Psoas muscle (tissue), 8 donors: ENCODE results near the gene SAP25. TPM values are rescaled to one million over a fixed set of nuclear protein-coding genes. Genes with fewer than 3 reads are reported as not detected.

Experiments used
- ATAC-seq, 4 donors: fragments of 200-7000 bp; cut with Tn5 transposase; one replicate each; pipeline ENCODE4 v1.9.1; 2020; ENCODE audit warnings: moderate library complexity in 3 of 4, mild to moderate bottlenecking in 2 of 4
- DNase-seq, 2 donors: peaks; one replicate each; pipeline ENCODE4 v3.0.0-alpha.2; 2020
- H3K27ac ChIP-seq: fragments of 200-600 bp; one replicate; pipeline ENCODE4 v1.8.0; 2022
- H3K27me3 ChIP-seq, 3 donors: fragments of 200-600 bp in 1 of 3; one replicate each; pipeline versions ENCODE4 v1.6.1 to v1.8.0; 2013 to 2022; ENCODE audit warnings: low read length in 2 of 3, mild to moderate bottlenecking in 2 of 3, moderate library complexity in 1 of 3; ENCODE audit not compliant: insufficient read depth in 3 of 3
- H3K36me3 ChIP-seq, 2 donors: fragments of 200-600 bp in 1 of 2; one replicate each; pipeline versions ENCODE4 v1.6.1 to v1.8.0; 2013 to 2022; ENCODE audit warnings: low read depth in 1 of 2, mild to moderate bottlenecking in 1 of 2, moderate library complexity in 1 of 2; ENCODE audit not compliant: insufficient read depth in 1 of 2
- H3K4me1 ChIP-seq: fragments of 200-600 bp; one replicate; pipeline ENCODE4 v1.8.0; 2022
- H3K4me3 ChIP-seq: fragments of 200-600 bp; one replicate; pipeline ENCODE4 v1.8.0; 2022; ENCODE audit warnings: mild to moderate bottlenecking
- H3K9me3 ChIP-seq: fragments of 200-600 bp; one replicate; pipeline ENCODE4 v1.8.0; 2022
- CTCF ChIP-seq: fragments of 200-600 bp; IDR thresholded peaks from one replicate; pipeline ENCODE4 v1.8.0; 2022; ENCODE audit warnings: antibody characterized with exemption
- WGBS, 3 donors: extraction: QIAGEN DNeasy Blood & Tissue Kit; methylation state at CpG; one replicate each; pipeline versions ENCODE4 v1.1.6 to v1.1.7; 2013; 5-methylcytosine and 5-hydroxymethylcytosine counted together
- intact Hi-C, 2 donors: fragments of 100-400 bp; cut with DNase I; formaldehyde crosslinking; loops; one replicate each; pipeline versions ENCODE4 v1.11.0 to v1.14.2; 2022
- polyA plus RNA-seq, 3 donors: library from polyadenylated mRNA; stranded (reverse); fragments of 200-250 nt; gene quantifications; one replicate each; pipeline ENCODE4 v1.2.3, GENCODE V29; 2013
- total RNA-seq, 4 donors: library from RNA; stranded (reverse); fragmentation: NEBNext Ultra II Directional in 2 of 4; extraction: Animal tissue kit (Norgen Biotek cat#: 25700) in 2 of 4; gene quantifications; one replicate each; pipeline versions ENCODE4 v1.2.1 to v1.2.4, GENCODE V29; 2021 to 2023
- donor health status: healthy with polysubstance abuse.
- donor health status: DM: no; HTN: no; CAD: no; lungs with moderate emphysema.
- donor health status: Bipolar disorder and iron deficiency.
- donor health status: healthy.
- donor health status: DM: yes; HTN: yes; CAD: no.
- donor health status: DM: no; HTN: no; CAD: no.
- donor health status: DM: no; HTN: no; CAD: no.
- donor health status: DM: yes; HTN: yes; CAD: no.

The SAP25 gene
- total and polyA plus RNA-seq, 7 donors: 0.21 to 1.9 (median 0.59) TPM; not detected in 2

GRCh38 chr7:100575746-100576383, 2.2 kb upstream of the SAP25 start:
- peaks cover 0 to 52% (median 9%) of the 10 kb centered on the region in 3 donors for H3K27me3 ChIP-seq
- 68 to 78% (median 75%) methylated on average over 17 of the region's 17 CpGs for whole genome bisulfite sequencing, 3 donors
- intact Hi-C loops: loop anchor here in 1 of 2 donors (5.0 kb wide), 1 partner anchor 111 kb away; no protein-coding TSS in a partner anchor
- H3K9me3 ChIP-seq: no peaks in the 10 kb centered on the region
- H3K4me3 ChIP-seq: no peak overlapping the region
- ATAC-seq: no peak
- TF ChIP-seq CTCF: no peak
- no peaks in the 10 kb centered on the region for H3K4me1 ChIP-seq
- DNase-seq: no peak
- peaks cover 15 to 83% of the 10 kb centered on the region in 2 donors for H3K36me3 ChIP-seq
- no peak overlapping the region for H3K27ac ChIP-seq

- Histone ChIP-seq H3K4me1 (no peaks in the 10 kb centered on the region), H3K36me3 (peaks cover 15 to 77% of the 10 kb centered on the region in 2 donors), H3K9me3 (no peaks in the 10 kb centered on the region), H3K4me3 (no peak overlapping the region), H3K27ac (no peak overlapping the region), H3K27me3 (peaks cover 0 to 57% (median 10%) of the 10 kb centered on the region in 3 donors)
- WGBS, 3 donors: 78 to 85% (median 80%) methylated on average over 10 to 14 of the region's 14 CpGs
- no peak for TF ChIP-seq CTCF
- DNase-seq (no peak), ATAC-seq (no peak)
- intact Hi-C loops: loop anchor here in 1 of 2 donors (5.0 kb wide), 1 partner anchor 112 kb away; no protein-coding TSS in a partner anchor
These were observed 1.5 kb upstream of the SAP25 start for GRCh38 chr7:100575206-100575631.

GRCh38 chr7:100574362-100575205, 884 bp upstream of the SAP25 start:
- TF ChIP-seq CTCF: no peak
- Histone ChIP-seq H3K27me3 (peaks cover 0 to 60% (median 14%) of the 10 kb centered on the region in 3 donors), H3K27ac (no peak overlapping the region), H3K9me3 (no peaks in the 10 kb centered on the region), H3K36me3 (peaks cover 15 to 72% of the 10 kb centered on the region in 2 donors), H3K4me3 (no peak overlapping the region), H3K4me1 (no peaks in the 10 kb centered on the region)
- no peak for DNase-seq
- no peak for ATAC-seq
- 91 to 94% (median 92%) methylated on average over 42 to 44 of the region's 44 CpGs for WGBS, 3 donors
- intact Hi-C loops: loop anchor here in 1 of 2 donors (5.0 kb wide), 1 partner anchor 113 kb away; no protein-coding TSS in a partner anchor

GRCh38 chr7:100572949-100573675, 588 bp downstream of the SAP25 start:
- no peak overlapping the region for H3K4me3 ChIP-seq
- H3K27me3 ChIP-seq: peaks cover 0 to 60% (median 14%) of the 10 kb centered on the region in 3 donors
- no peak overlapping the region for H3K27ac ChIP-seq
- peaks cover 15 to 57% of the 10 kb centered on the region in 2 donors for H3K36me3 ChIP-seq
- ATAC-seq (no peak), DNase-seq (no peak)
- no peaks in the 10 kb centered on the region for H3K4me1 ChIP-seq
- H3K9me3 ChIP-seq: no peaks in the 10 kb centered on the region
- intact Hi-C loops: no loop called here
- WGBS, 3 donors: 90 to 92% (median 91%) methylated on average over 28 to 30 of the region's 30 CpGs
- no peak for TF ChIP-seq CTCF
